Aorta (tissue), 5 donors: ENCODE data around the gene ANAPC7. TPM values are rescaled to one million over a fixed set of nuclear protein-coding genes. Genes with fewer than 3 reads are reported as not detected.
A peak's percentile ranks its signal among the peaks of the same experiment; 100 is the strongest.
"Not testable (repeated sequence)": the region's sequence is repeated elsewhere in the genome, so short reads cannot be mapped to it uniquely, and the experiment has no call there.

ENCODE experiments used
- ATAC-seq: fragments of 200-7000 bp; cut with Tn5 transposase; one replicate; pipeline ENCODE4 v1.9.1; 2022; ENCODE audit warnings: moderate library complexity; ENCODE audit not compliant: low FRiP score
- DNase-seq, 2 donors: peaks; one replicate each; pipeline ENCODE4 v3.0.0-alpha.2; 2020
- H3K27ac ChIP-seq, 2 donors: one replicate each; pipeline ENCODE4 v1.5.1; 2013; ENCODE audit warnings: low read length in 2 of 2, mild to moderate bottlenecking in 2 of 2, moderate library complexity in 2 of 2, control low read depth in 1 of 2, inconsistent platforms in 1 of 2, low read depth in 1 of 2
- H3K27me3 ChIP-seq, 2 donors: one replicate each; pipeline ENCODE4 v1.6.1; 2013; ENCODE audit warnings: control low read depth in 1 of 2, low read length in 1 of 2, mild to moderate bottlenecking in 1 of 2, moderate library complexity in 1 of 2; ENCODE audit not compliant: insufficient read depth in 2 of 2, control insufficient read depth in 1 of 2
- H3K36me3 ChIP-seq, 2 donors: one replicate each; pipeline ENCODE4 v1.6.1; 2013; ENCODE audit warnings: control low read depth in 1 of 2, low read length in 1 of 2, mild to moderate bottlenecking in 1 of 2; ENCODE audit not compliant: insufficient read depth in 2 of 2, control insufficient read depth in 1 of 2
- H3K4me1 ChIP-seq, 2 donors: one replicate each; pipeline ENCODE4 v1.6.1; 2013; ENCODE audit warnings: low read length in 2 of 2, control low read depth in 1 of 2, mild to moderate bottlenecking in 1 of 2, moderate library complexity in 1 of 2; ENCODE audit not compliant: insufficient read depth in 2 of 2, control insufficient read depth in 1 of 2
- H3K4me3 ChIP-seq, 2 donors: one replicate each; pipeline ENCODE4 v1.5.1; 2013; ENCODE audit warnings: low read length in 2 of 2, control low read depth in 1 of 2, mild to moderate bottlenecking in 1 of 2
- H3K9me3 ChIP-seq: one replicate; pipeline ENCODE4 v1.6.1; 2013; ENCODE audit warnings: mild to moderate bottlenecking, low read length; ENCODE audit not compliant: control insufficient read depth
- WGBS, 2 donors: extraction: QIAGEN DNeasy Blood & Tissue Kit; methylation state at CpG; one replicate each; pipeline ENCODE4 v1.1.7; 2013; 5-methylcytosine and 5-hydroxymethylcytosine counted together
- intact Hi-C, 2 donors: fragments of 100-400 bp; cut with DNase I; formaldehyde crosslinking; loops; one replicate each; pipeline versions ENCODE4 v1.14.2 to v1.15.0; 2022
- polyA plus RNA-seq, 2 donors: library from polyadenylated mRNA; stranded (reverse); fragments of 200-250 nt; gene quantifications; one replicate each; pipeline ENCODE4 v1.2.3, GENCODE V29; 2013
- total RNA-seq, 2 donors: library from RNA; stranded (reverse); fragmentation: NEBNext Ultra II Directional; extraction: Animal tissue kit (Norgen Biotek cat#: 25700); gene quantifications; one replicate each; pipeline ENCODE4 v1.2.1, GENCODE V29; 2021
- donor health status: healthy with polysubstance abuse.
- donor health status: Bipolar disorder and iron deficiency.
- donor health status: DM: no; HTN: no; CAD: no.
- donor health status: DM: no; HTN: no; CAD: no.
- donor health status: DM: yes; HTN: yes; CAD: no.

ANAPC7 gene
- total and polyA plus RNA-seq, 4 donors = 17.2 to 50.3 (median 42.2) TPM

DNA sequence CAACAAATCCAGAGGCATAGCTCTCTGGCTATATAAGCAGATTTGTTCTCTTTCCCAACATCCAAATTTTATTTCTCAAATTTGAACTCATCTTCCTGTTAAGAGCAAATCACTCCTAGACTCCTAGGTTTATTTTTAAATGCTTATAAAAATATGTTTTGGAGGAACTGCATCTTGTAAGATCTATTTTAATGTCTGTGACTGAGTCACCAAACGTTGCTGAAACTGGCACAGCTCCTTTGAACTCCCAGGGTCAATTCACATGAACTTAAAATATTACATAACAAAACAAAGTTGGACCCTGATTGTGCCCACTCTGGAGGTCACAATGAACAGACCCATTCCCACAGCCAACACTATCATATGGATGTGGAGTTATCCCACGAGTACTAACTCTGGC, 23.9 kb downstream of the ANAPC7 start:
- WGBS, 2 donors = 9% methylated on average over 2 of the region's 2 CpGs
- intact Hi-C loops = no loop called here
- peak; percentile 30 for ATAC-seq

DNA sequence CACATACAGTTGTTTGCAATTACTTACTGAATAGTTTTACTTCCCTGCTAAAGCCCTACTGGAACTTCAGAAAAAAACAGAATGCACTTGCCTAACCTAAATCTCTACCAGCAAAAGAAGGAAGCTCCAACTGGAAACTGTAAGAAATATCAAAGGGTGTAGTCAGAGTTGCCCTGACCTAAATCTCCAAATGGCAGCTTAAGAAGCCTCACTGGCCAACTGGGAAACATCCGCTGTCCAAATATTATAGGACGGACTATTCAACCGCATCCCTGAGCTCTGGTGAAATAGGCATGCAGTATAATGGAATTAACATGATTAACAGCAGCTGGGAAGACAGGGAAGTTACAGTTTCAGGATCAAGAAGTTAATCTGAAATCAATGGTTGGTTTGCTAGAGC, 24.3 kb downstream of the ANAPC7 start:
- peaks cover 0 to 7% of the 10 kb centered on the region in 2 donors for H3K36me3 ChIP-seq
- DNase-seq (no peak), ATAC-seq (peak; percentile 11)
- H3K4me1 ChIP-seq = no peaks in the 10 kb centered on the region
- H3K27me3 ChIP-seq = no peaks in the 10 kb centered on the region
- 69 to 71% methylated on average over 3 of the region's 3 CpGs for WGBS, 2 donors
- no peaks in the 10 kb centered on the region for H3K9me3 ChIP-seq
- intact Hi-C loops = no loop called here
- peak overlapping the region; percentile 58 to 98 for H3K27ac ChIP-seq
- no peak overlapping the region for H3K4me3 ChIP-seq

More for the DNA sequence above, 23.9 kb downstream of the ANAPC7 start:
- peak in 1 of 2 donors; percentile 40 for DNase-seq
- Histone ChIP-seq H3K27me3 (no peaks in the 10 kb centered on the region), H3K36me3 (peaks cover 0 to 7% of the 10 kb centered on the region in 2 donors), H3K4me1 (no peaks in the 10 kb centered on the region), H3K4me3 (no peak overlapping the region), H3K9me3 (no peaks in the 10 kb centered on the region), H3K27ac (peak overlapping the region; percentile 61 to 98)

DNA sequence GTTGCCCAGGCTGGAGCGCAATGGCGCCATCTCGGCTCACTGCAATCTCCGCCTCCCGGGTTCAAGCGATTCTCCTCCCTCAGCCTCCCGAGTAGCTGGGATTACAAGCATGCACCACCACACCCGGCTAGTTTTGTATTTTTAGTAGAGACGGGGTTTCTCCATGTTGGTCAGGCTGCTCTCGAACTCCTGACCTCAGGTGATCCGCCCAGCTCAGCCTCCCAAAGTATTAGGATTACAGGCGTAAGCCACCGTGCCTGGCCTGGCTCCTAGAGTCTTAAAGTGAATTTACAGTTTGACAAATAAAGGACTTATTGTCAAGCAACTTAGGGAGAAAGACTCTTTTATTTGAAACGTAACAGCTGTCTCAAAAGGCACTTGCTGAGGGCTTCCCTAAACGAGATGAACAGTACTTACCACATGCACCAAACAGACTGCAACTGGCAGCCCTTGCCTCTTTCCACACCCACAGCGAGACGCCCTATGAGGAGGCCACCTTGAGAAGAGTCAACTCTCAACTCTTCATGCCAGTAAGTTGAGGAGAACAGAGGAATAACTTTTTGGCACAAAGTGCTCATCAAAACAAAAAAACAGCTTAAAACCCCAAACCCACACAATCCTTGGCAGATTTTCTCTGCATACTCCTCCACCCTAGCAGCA, 25.2 kb downstream of the ANAPC7 start:
- ATAC-seq, H3K4me3 ChIP-seq, H3K27me3 ChIP-seq, H3K9me3 ChIP-seq, H3K36me3 ChIP-seq, intact Hi-C loops, H3K4me1 ChIP-seq, DNase-seq: not testable (repeated sequence)
- peak overlapping the region; percentile 15 to 57 for H3K27ac ChIP-seq
- 92 to 95% methylated on average over 17 of the region's 17 CpGs for WGBS, 2 donors

DNA sequence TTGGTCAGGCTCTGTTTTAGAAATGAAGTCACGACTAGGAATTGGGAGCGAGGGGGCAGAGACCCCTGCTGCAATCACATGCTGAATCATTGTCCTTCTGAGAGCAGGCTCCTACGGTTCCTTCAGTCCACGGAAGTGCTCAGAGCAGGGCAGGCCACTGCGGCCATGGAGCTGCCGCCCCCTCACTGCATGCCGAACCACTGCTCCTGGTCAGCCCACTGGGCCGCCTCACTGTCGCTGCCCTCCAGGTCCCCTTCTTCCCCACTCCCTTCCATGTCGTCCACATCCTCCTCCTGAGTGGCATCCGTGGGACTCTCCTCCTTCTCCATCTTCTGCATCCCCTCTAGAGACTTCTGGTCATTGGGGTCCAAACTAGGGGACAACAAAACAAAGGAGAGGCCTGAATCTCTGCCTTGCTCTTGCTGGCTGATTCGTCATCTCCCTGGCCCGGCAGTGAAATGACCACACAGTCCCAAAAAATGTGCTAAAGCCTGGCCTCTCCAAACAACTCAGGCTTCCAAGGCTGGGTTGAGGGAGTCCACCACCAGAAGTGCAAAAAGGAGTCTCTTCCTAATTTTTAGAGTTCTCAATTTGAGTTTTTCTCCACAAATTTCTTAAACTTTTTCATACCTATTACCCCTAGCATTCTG, 29.4 kb downstream of the ANAPC7 start:
- Histone ChIP-seq H3K4me3 (no peak overlapping the region), H3K27me3 (no peaks in the 10 kb centered on the region), H3K36me3 (peaks cover 0 to 7% of the 10 kb centered on the region in 2 donors), H3K27ac (peak overlapping the region in 1 of 2 donors; percentile 49), H3K4me1 (peaks cover 0 to 1% of the 10 kb centered on the region in 2 donors), H3K9me3 (no peaks in the 10 kb centered on the region)
- no peak for ATAC-seq
- DNase-seq = no peak
- WGBS, 2 donors = 69 to 72% methylated on average over 13 of the region's 13 CpGs
- intact Hi-C loops = no loop called here

DNA sequence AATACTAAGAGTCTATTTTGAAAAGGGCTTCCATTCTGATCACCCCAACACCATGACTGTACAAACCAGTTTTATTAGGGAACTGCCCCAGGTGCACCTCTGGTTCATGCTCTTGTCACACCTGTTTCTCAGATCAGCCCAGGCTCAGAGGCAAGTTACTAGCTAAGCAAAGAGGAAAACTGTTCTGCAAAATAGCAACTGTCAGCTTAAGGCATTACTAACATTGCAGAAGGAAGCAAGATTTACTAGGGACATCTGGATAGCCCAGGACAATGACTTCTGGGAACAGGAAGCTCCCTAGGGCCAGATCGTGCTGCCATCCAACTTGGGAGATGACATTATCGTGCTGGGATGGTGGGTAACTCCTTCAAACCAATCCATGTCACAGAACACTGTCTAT, 30.1 kb downstream of the ANAPC7 start:
- peaks cover 0 to 1% of the 10 kb centered on the region in 2 donors for H3K4me1 ChIP-seq
- H3K36me3 ChIP-seq = peaks cover 0 to 7% of the 10 kb centered on the region in 2 donors
- DNase-seq = no peak
- no peak overlapping the region for H3K4me3 ChIP-seq
- peak overlapping the region; percentile 24 to 49 for H3K27ac ChIP-seq
- intact Hi-C loops = no loop called here
- no peaks in the 10 kb centered on the region for H3K27me3 ChIP-seq
- WGBS, 2 donors = 34 to 35% methylated on average over 2 of the region's 2 CpGs
- ATAC-seq = peak; percentile 8
- no peaks in the 10 kb centered on the region for H3K9me3 ChIP-seq

DNA sequence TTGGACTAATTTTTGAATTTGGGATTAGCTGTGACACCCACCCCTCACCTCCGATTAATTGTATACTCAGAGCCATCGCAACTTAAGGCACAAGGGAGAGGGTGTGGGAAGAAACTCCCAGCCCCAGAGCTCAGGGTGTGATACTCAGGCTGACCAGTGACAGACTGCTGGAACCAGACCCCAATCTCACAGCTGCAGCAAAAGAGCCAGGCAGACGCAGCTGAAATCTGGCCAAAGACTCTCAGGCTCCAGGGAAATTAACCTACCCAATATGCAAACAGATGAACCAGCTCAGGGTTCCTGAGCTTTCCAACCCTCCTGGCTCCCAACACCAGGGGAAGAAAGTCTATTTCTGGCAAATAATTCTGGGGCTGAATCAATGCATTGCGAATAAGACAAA, 30.5 kb downstream of the ANAPC7 start:
- DNase-seq (no peak), ATAC-seq (no peak)
- H3K4me3 ChIP-seq = no peak overlapping the region
- peaks cover 0 to 7% of the 10 kb centered on the region in 2 donors for H3K36me3 ChIP-seq
- no peaks in the 10 kb centered on the region for H3K27me3 ChIP-seq
- peak overlapping the region; percentile 17 to 24 for H3K27ac ChIP-seq
- 15 to 19% methylated on average over 4 of the region's 4 CpGs for WGBS, 2 donors
- peaks cover 0 to 1% of the 10 kb centered on the region in 2 donors for H3K4me1 ChIP-seq
- intact Hi-C loops = no loop called here
- H3K9me3 ChIP-seq = no peaks in the 10 kb centered on the region

DNA sequence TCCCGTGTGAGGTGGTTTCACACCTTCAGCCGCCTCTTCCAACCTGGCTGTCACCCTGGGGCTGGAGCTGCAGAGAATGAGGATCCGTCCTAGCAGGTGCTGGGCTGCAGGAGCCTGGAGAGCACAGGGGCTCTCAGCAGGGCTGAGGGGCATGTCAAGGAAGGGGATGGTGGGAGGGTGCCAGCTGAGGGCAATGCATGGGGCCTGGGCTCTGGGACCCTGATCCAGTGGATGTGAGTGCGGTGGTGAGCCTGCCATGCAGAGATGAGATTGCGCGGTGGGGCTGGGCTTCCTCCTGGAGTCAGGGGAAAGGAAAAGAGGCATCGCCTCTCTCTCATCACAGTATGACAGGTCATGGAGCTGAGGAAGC, 31.5 kb downstream of the ANAPC7 start:
- Histone ChIP-seq H3K4me1 (peaks cover 0 to 1% of the 10 kb centered on the region in 2 donors), H3K9me3 (no peaks in the 10 kb centered on the region), H3K27me3 (no peaks in the 10 kb centered on the region), H3K4me3 (no peak overlapping the region), H3K27ac (peak overlapping the region in 1 of 2 donors; percentile 0), H3K36me3 (peaks cover 0 to 5% of the 10 kb centered on the region in 2 donors)
- no peak for ATAC-seq
- DNase-seq = no peak
- WGBS, 2 donors = 83% methylated on average over 7 of the region's 7 CpGs
- intact Hi-C loops = no loop called here

DNA sequence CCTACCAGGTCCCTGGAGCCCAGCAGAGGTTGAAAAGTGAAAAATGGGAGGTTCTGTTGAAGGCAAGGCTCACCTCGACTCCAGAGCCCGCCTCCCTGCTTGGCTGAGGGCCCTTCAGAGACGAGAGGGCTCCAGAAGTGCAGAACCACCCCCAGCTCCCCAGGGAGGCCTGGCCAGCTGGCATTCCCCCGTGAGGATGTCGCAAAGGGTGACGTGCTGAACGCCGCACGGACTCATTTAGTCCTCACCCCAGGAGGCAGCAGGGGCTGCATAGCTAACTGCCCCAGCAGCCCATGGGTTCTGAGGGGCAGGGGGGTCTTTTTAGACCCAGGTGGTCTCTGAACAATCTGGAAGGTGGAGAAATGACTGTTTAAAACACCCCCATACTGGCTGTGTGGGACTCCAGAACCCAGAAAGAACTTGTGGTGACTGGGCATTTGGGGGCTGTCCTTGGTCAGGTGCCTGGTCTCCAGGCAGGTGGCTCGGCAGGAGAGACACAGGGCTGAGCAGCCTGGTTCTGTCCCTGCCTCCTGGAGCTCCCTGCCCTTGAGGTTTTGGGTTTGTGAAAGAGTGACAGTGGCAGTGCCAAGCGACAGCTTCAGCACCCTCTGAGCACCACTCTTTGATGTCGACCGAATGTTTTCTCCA, 32.0 kb downstream of the ANAPC7 start:
- H3K4me3 ChIP-seq = no peak overlapping the region
- intact Hi-C loops = no loop called here
- DNase-seq = peak; percentile 76 to 86
- peaks cover 0 to 1% of the 10 kb centered on the region in 2 donors for H3K4me1 ChIP-seq
- H3K27me3 ChIP-seq = no peaks in the 10 kb centered on the region
- peak; percentile 47 for ATAC-seq
- peaks cover 0 to 5% of the 10 kb centered on the region in 2 donors for H3K36me3 ChIP-seq
- no peaks in the 10 kb centered on the region for H3K9me3 ChIP-seq
- WGBS, 2 donors = 20 to 21% methylated on average over 13 of the region's 13 CpGs
- peak overlapping the region in 1 of 2 donors; percentile 8 for H3K27ac ChIP-seq
